RWPE1 (cell line): ENCODE data around the gene WIPF2.
"Not testable (repeated sequence)": the region's sequence is repeated elsewhere in the genome, so short reads cannot be mapped to it uniquely, and the experiment has no call there.

Experiments
- CTCF ChIA-PET: fragments of 350-600 bp; sonication (Branson Sonifier 250); formaldehyde crosslinking; extraction: SDS; loops from one replicate; lab custom pipeline; 2021; lab: Yijun Ruan, JAX
- POLR2A ChIA-PET: fragments of 400-600 bp; formaldehyde crosslinking; extraction: SDS; loops from one replicate; lab custom pipeline; 2020; ENCODE audit warnings: antibody characterized with exemption; ENCODE audit not compliant: low non-redundant PET; lab: Yijun Ruan, JAX
- DNase-seq: peaks from one replicate; pipeline ENCODE4 v3.0.0; 2012; ENCODE audit warnings: low spot score
- H3K27ac ChIP-seq: fragments of 450-650 bp; 2 replicates; pipeline ENCODE4 v1.5.1; 2017
- CTCF ChIP-seq: fragments of 450-650 bp; conservative IDR thresholded peaks from 2 replicates; pipeline ENCODE4 v1.5.1; 2017; ENCODE audit warnings: low read depth, mild to moderate bottlenecking

WIPF2 gene

GRCh38 chr17:40224718-40225550 lies 5.8 kb downstream of the WIPF2 start:
- CTCF ChIA-PET: interaction anchor here (0.6 to 0.8 kb wide), 4 partner anchors 25 to 309 kb away, joined by 5 to 9 read pairs (median 5); no protein-coding TSS in a partner anchor
- peak overlapping the region; percentile 50 for H3K27ac ChIP-seq
- DNase-seq: no peak
- POLR2A ChIA-PET: no interaction called here
- no peak for TF ChIP-seq CTCF

GRCh38 chr17:40229146-40229545 lies 10.0 kb downstream of the WIPF2 start:
- H3K27ac ChIP-seq, DNase-seq, POLR2A ChIA-PET: not testable (repeated sequence)
- CTCF ChIA-PET: interaction anchor here (0.6 kb wide), 1 partner anchor 11 kb away, joined by 4 read pairs; no protein-coding TSS in a partner anchor

GRCh38 chr17:40230670-40231069 lies 11.6 kb downstream of the WIPF2 start:
- DNase-seq: no peak
- no peak for TF ChIP-seq CTCF
- H3K27ac ChIP-seq: no peak overlapping the region
- CTCF ChIA-PET: interaction anchor here (0.6 kb wide), 1 partner anchor 11 kb away, joined by 4 read pairs; no protein-coding TSS in a partner anchor
- POLR2A ChIA-PET: no interaction called here

GRCh38 chr17:40231928-40232327 lies 12.8 kb downstream of the WIPF2 start:
- DNase-seq, CTCF ChIA-PET, H3K27ac ChIP-seq: not testable (repeated sequence)
- POLR2A ChIA-PET: interaction anchor here (0.7 kb wide), 2 partner anchors 462 to 770 kb away, joined by 6 to 9 read pairs; no protein-coding TSS in a partner anchor

- no peak for TF ChIP-seq CTCF
- DNase-seq: no peak
- POLR2A ChIA-PET: no interaction called here
- no peak overlapping the region for H3K27ac ChIP-seq
- CTCF ChIA-PET: interaction anchor here (0.6 kb wide), 1 partner anchor 77 kb away, joined by 3 read pairs; no protein-coding TSS in a partner anchor
Measured at GRCh38 chr17:40241252-40241834, 22.2 kb downstream of the WIPF2 start.

- ChIA-PET POLR2A (no interaction called here), CTCF (interaction anchor here (0.6 kb wide), 2 partner anchors 61 to 181 kb away, joined by 3 to 5 read pairs; no protein-coding TSS in a partner anchor)
- H3K27ac ChIP-seq: no peak overlapping the region
- DNase-seq: no peak
- TF ChIP-seq CTCF: no peak
Measured at GRCh38 chr17:40242774-40243173, 23.7 kb downstream of the WIPF2 start.

GRCh38 chr17:40243761-40244160 lies 24.7 kb downstream of the WIPF2 start:
- no peak for TF ChIP-seq CTCF
- ChIA-PET POLR2A (no interaction called here), CTCF (interaction anchor here (1.0 kb wide), 1 partner anchor 42 kb away, joined by 4 read pairs; no protein-coding TSS in a partner anchor)
- no peak overlapping the region for H3K27ac ChIP-seq
- DNase-seq: no peak
